Activated naive CD8-positive, alpha-beta T cell treated with anti-CD3 and anti-CD28 coated beads, Interleukin-2, amount 50 U/mL, for 24 hours (primary cell): ENCODE data around the gene ACER3.

Experiments
- ATAC-seq: fragments of 150-1000 bp; cut with Tn5 transposase; one replicate; pipeline ENCODE4 v1.10.0; 2021
- DNase-seq: peaks from one replicate; pipeline ENCODE4 v3.0.0; 2021
- H3K27ac Mint-ChIP-seq: one replicate; pipeline ENCODE4 v1.8.0; 2021; ENCODE audit warnings: mild to moderate bottlenecking, mixed read lengths
- H3K27me3 Mint-ChIP-seq: one replicate; pipeline ENCODE4 v1.8.0; 2021; ENCODE audit warnings: mixed read lengths
- H3K36me3 Mint-ChIP-seq: one replicate; pipeline ENCODE4 v1.8.0; 2021; ENCODE audit warnings: low read depth, mixed read lengths
- H3K4me1 Mint-ChIP-seq: one replicate; pipeline ENCODE4 v1.8.0; 2021; ENCODE audit warnings: mixed read lengths
- H3K4me3 Mint-ChIP-seq: one replicate; pipeline ENCODE4 v1.8.0; 2021; ENCODE audit warnings: mild to moderate bottlenecking, moderate library complexity, mixed read lengths
- H3K9me3 Mint-ChIP-seq: one replicate; pipeline ENCODE4 v1.8.0; 2021; ENCODE audit warnings: mixed read lengths

The ACER3 gene

DNA sequence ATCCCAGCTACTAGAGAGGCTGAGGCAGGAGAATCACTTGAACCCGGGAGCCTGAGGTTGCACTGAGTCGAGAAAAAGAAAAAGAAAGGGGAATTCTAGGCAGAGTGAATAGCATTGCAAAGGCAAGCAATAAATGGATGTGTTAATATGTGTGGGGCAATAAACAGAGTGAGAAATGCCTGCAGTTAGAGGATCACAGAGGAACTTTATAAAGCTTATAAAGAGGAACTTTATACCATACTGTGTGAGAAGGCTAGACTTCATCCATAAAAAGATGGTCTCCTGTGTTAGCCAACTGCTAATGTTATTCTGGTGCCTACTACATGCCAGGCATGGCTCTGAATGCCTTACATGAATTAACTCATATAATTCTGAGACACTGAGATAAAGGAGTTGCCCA is 174.3 kb downstream of the ACER3 start:
- DNase-seq (no peak), ATAC-seq (no peak)

DNA sequence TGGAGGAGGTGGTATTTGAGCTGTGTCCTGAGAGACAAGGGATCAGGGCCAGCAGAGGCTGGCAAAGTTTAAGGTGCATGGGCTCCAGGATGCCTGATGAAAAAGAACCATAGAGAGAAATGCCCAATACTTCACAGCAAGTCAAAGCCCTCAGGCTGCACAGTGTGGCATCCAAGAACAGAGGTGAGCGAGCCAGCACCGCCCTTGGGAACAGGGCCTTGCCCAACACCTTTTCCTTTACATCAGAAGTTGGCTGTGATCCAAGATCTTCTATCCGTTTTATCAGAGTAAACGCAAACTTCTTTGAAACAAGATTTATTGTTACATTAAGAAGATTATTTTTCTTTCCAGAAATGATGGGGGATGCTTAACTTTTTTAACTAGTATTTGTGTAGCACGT is 174.9 kb downstream of the ACER3 start:
- Mint-ChIP-seq H3K4me1 (peaks cover 5% of the 10 kb centered on the region), H3K27me3 (peaks cover 32% of the 10 kb centered on the region), H3K36me3 (no peaks in the 10 kb centered on the region), H3K9me3 (no peaks in the 10 kb centered on the region), H3K4me3 (no peak overlapping the region), H3K27ac (no peak overlapping the region)
- no peak for ATAC-seq
- no peak for DNase-seq

More for the DNA sequence above, 174.3 kb downstream of the ACER3 start:
- Mint-ChIP-seq H3K27ac (no peak overlapping the region), H3K36me3 (no peaks in the 10 kb centered on the region), H3K4me3 (no peak overlapping the region), H3K27me3 (peaks cover 35% of the 10 kb centered on the region), H3K9me3 (no peaks in the 10 kb centered on the region), H3K4me1 (peaks cover 5% of the 10 kb centered on the region)

DNA sequence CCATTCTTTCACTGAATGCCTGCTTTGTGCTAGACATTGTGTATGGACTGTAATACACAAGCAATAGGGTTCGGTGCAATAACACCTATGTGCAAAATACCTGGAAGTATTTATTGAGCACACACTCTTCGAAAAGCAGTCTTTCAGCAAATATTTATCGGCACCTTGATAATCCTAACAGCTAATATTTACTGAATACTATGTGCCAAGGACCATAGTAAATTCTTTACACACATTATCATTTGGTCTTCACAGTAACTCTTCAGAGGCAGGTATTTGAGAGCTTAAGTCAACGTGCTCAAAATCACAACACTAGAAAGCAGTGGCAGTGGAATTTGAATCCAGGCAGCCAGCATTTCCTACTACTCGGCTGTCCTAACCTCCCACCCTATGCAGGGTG is 175.7 kb downstream of the ACER3 start:
- no peak overlapping the region for H3K27ac Mint-ChIP-seq
- no peaks in the 10 kb centered on the region for H3K9me3 Mint-ChIP-seq
- no peaks in the 10 kb centered on the region for H3K36me3 Mint-ChIP-seq
- H3K4me1 Mint-ChIP-seq: peaks cover 6% of the 10 kb centered on the region
- H3K27me3 Mint-ChIP-seq: peaks cover 38% of the 10 kb centered on the region
- DNase-seq (no peak), ATAC-seq (no peak)
- H3K4me3 Mint-ChIP-seq: no peak overlapping the region

DNA sequence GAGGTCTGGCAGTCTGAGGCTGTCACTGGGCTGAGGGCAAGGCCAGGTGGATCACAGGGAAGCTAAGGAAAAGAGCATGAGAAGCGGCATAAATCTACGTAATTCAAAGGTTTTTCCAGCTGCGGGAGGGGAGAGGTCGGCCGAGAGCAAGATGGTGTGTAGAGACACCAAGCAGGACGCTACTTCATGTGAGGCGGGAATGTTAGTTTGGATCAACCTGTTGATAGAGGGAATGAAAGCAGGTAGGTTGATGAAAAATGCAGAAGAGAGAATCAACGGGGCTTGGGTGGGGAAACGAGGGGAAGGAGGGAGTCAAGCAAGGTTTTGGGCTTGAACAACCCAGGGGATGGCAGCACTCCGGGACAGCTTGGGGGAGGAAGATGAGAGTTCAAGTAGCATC is 176.3 kb downstream of the ACER3 start:
- Mint-ChIP-seq H3K36me3 (no peaks in the 10 kb centered on the region), H3K4me3 (no peak overlapping the region), H3K27ac (no peak overlapping the region), H3K27me3 (peaks cover 38% of the 10 kb centered on the region), H3K4me1 (peaks cover 6% of the 10 kb centered on the region), H3K9me3 (no peaks in the 10 kb centered on the region)
- ATAC-seq: no peak
- no peak for DNase-seq

DNA sequence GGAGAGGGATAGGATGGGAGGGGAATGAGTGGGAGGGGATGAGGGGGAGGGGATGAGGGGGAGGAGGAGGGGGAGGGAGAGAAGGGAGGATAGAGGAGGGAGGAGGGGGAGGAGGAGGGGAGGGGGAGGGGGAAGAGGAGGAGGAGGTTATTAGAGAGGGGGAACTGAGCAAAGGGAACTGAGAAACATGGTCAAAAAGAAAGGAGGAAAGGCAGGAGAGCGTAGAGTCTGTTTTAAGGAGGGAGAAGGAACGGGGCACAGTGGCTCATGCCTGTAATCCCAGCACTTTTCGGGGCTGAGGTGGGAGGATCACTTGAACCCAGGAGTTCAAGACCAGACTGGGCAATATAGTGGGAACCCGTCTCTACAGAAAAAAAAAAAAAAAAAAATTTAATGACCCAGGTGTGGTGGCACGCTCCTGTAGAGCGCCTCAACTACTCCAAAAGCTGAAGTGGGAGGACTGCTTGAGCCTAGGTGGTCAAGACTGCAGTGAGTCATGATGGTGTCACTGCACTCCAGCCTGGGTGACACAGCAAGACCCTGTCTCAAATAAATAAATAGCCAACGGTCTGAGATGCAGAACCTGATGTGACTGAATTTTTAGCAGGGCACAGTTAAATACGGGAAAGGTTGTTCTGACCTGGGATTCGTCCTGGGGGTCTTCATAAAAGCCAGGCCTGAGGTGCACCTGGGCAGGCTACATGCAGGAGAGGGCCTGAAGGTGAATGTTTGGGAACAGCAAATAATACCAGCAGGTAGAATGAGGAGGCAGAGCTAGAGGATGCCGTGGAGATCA is 177.5 kb downstream of the ACER3 start:
- Mint-ChIP-seq H3K4me3 (no peak overlapping the region), H3K9me3 (no peaks in the 10 kb centered on the region), H3K4me1 (peaks cover 6% of the 10 kb centered on the region), H3K27me3 (peaks cover 40% of the 10 kb centered on the region), H3K36me3 (no peaks in the 10 kb centered on the region), H3K27ac (no peak overlapping the region)
- no peak for ATAC-seq
- no peak for DNase-seq

DNA sequence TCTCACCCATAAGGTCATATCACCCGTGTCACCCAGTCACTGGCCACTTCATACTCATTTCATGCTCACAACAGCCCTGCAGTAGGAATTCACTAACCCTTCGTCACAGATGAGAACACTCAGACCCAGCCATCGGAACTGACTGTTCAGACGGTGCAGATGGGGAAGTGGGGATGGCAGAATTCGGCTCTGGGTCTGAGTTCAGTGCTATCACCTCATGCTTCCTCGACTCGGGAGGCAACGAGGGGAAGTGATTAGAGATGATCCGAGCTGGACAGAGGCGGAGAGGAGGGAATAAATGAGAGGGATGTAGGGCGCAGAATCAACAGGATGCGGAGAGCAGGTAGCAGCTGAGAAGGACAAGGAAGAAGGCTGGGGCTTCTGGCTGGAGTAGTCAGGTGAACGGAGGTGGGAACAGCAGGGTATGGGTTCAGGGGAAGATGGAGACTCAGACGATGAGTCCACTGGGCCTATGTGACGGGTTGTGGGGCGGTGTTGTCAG is 178.2 kb downstream of the ACER3 start:
- DNase-seq (no peak), ATAC-seq (peak; percentile 47)
- peaks cover 6% of the 10 kb centered on the region for H3K4me1 Mint-ChIP-seq
- no peaks in the 10 kb centered on the region for H3K36me3 Mint-ChIP-seq
- H3K27ac Mint-ChIP-seq: no peak overlapping the region
- no peak overlapping the region for H3K4me3 Mint-ChIP-seq
- no peaks in the 10 kb centered on the region for H3K9me3 Mint-ChIP-seq
- H3K27me3 Mint-ChIP-seq: peaks cover 40% of the 10 kb centered on the region

DNA sequence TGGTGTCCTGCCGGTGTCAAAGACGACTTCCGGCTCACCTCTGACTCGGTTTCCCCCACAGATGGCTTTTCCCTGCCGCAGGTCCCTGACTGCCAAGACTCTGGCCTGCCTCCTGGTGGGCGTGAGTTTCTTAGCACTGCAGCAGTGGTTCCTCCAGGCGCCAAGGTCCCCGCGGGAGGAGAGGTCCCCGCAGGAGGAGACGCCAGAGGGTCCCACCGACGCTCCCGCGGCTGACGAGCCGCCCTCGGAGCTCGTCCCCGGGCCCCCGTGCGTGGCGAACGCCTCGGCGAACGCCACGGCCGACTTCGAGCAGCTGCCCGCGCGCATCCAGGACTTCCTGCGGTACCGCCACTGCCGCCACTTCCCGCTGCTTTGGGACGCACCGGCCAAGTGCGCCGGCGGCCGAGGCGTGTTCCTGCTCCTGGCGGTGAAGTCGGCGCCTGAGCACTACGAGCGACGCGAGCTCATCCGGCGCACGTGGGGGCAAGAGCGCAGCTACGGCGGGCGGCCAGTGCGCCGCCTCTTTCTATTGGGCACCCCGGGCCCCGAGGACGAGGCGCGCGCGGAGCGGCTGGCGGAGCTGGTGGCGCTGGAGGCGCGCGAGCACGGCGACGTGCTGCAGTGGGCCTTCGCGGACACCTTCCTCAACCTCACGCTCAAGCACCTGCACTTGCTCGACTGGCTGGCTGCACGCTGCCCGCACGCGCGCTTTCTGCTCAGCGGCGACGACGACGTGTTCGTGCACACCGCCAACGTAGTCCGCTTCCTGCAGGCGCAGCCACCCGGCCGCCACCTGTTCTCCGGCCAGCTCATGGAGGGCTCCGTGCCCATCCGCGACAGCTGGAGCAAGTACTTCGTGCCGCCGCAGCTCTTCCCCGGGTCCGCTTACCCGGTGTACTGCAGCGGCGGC is 179.0 kb downstream of the ACER3 start:
- H3K27ac Mint-ChIP-seq: no peak overlapping the region
- no peak overlapping the region for H3K4me3 Mint-ChIP-seq
- peaks cover 43% of the 10 kb centered on the region for H3K27me3 Mint-ChIP-seq
- H3K9me3 Mint-ChIP-seq: no peaks in the 10 kb centered on the region
- H3K36me3 Mint-ChIP-seq: no peaks in the 10 kb centered on the region
- peaks cover 6% of the 10 kb centered on the region for H3K4me1 Mint-ChIP-seq
- ATAC-seq (no peak), DNase-seq (peak; percentile 22)

DNA sequence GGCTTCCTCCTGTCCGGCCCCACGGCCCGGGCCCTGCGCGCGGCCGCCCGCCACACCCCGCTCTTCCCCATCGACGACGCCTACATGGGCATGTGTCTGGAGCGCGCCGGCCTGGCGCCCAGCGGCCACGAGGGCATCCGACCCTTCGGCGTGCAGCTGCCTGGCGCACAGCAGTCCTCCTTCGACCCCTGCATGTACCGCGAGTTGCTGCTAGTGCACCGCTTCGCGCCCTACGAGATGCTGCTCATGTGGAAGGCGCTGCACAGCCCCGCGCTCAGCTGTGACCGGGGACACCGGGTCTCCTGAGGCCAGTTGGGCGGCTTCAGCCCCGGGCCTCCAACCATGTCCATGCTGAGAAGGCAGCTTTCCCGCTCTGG is 179.7 kb downstream of the ACER3 start:
- peaks cover 47% of the 10 kb centered on the region for H3K27me3 Mint-ChIP-seq
- no peak overlapping the region for H3K4me3 Mint-ChIP-seq
- DNase-seq (no peak), ATAC-seq (no peak)
- H3K9me3 Mint-ChIP-seq: no peaks in the 10 kb centered on the region
- peaks cover 6% of the 10 kb centered on the region for H3K4me1 Mint-ChIP-seq
- H3K36me3 Mint-ChIP-seq: no peaks in the 10 kb centered on the region
- no peak overlapping the region for H3K27ac Mint-ChIP-seq

DNA sequence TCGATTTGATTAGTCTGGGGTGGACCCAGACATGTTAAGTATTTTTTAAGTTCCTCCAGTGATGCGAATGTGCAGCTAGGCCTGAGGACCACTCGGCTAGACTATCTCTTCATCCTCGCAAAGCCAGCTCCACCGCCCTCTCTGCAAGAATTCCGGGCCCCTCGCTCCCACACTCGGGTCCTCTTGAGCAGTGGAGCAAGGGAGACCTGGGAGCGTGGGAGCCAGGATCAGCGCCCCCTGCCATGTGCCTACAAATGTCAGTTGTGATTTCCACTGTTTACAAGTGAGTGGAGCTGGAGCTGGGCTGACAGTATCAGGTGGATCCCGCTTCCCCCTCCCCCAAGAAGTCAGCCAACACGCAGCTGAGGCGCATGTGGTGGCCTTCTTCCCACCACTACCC is 180.2 kb downstream of the ACER3 start:
- H3K4me1 Mint-ChIP-seq: peaks cover 6% of the 10 kb centered on the region
- no peak overlapping the region for H3K4me3 Mint-ChIP-seq
- H3K27me3 Mint-ChIP-seq: peaks cover 51% of the 10 kb centered on the region
- no peak overlapping the region for H3K27ac Mint-ChIP-seq
- no peak for DNase-seq
- no peaks in the 10 kb centered on the region for H3K9me3 Mint-ChIP-seq
- no peak for ATAC-seq
- H3K36me3 Mint-ChIP-seq: no peaks in the 10 kb centered on the region

DNA sequence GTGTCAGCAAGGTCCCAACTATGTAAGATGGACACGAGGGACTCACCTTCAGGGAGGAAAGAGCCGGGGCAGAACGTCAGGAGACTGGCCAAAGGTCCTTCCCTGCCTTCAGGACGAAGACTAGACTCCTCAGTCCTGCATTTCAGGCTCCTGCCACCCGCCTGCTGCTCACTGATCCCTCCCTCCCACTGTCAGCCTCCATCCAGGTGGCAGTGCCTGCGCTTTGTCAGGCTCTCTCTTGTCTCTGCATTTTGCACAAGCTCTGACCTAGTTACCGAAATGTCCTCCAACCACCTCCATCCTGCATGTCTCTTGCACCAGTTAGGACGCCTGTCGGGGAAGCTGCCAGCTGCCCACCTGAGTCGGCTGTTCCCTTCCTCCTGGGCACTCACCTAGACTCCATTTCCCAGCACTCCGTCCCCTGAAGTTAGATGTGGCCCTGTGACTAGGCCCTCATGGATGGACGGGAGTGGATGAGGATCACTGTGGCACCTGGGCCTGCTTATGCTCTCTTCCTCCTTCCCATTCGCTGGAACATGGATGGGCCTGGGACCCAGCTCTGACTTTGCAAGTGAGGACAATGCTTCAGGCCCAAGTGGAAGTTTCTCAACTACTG is 181.5 kb downstream of the ACER3 start:
- Mint-ChIP-seq H3K4me1 (peaks cover 16% of the 10 kb centered on the region), H3K9me3 (no peaks in the 10 kb centered on the region), H3K36me3 (no peaks in the 10 kb centered on the region), H3K27me3 (peaks cover 41% of the 10 kb centered on the region), H3K27ac (no peak overlapping the region), H3K4me3 (no peak overlapping the region)
- DNase-seq (no peak), ATAC-seq (no peak)

DNA sequence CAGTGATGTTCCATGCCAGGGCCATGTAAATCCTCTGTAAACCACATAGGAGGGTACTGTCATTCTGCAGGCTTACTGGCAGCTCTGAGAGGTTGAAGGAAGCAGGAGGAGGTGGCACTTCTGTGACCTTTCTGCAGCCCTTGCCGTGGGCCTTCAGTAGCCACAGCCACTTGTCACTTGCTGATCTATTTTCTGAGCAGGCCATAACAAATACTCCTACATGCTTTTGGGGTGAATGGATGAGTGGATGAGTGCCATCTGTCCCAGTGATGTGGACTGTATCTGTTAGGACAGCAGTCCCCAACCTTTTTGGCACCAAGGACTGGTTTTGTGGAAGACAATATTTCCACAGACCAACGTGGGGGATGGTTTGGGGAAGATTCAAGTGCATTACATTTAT is 183.6 kb downstream of the ACER3 start:
- Mint-ChIP-seq H3K9me3 (no peaks in the 10 kb centered on the region), H3K4me3 (no peak overlapping the region), H3K27ac (no peak overlapping the region), H3K27me3 (peaks cover 25% of the 10 kb centered on the region), H3K4me1 (peaks cover 12% of the 10 kb centered on the region), H3K36me3 (no peaks in the 10 kb centered on the region)
- DNase-seq: no peak
- ATAC-seq: no peak

DNA sequence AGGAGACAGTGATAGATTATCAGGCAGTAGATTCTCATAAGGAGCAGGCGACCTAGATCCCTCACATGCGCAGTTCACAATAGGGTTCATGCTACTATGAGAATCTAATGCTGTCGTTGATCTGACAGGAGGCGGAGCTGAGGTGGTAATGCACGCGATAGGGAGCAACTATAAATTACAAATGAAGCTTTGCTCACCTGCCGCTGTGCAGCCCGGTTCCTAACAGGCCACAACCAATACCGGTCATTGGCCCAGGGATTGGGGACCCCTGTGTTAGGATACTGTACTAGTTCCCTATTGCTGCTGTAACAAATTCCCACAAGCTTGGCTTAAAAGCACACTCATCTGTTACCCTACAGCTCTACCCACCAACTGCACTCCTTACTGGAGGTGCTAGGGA is 184.2 kb downstream of the ACER3 start:
- H3K27ac Mint-ChIP-seq: no peak overlapping the region
- H3K27me3 Mint-ChIP-seq: peaks cover 23% of the 10 kb centered on the region

DNA sequence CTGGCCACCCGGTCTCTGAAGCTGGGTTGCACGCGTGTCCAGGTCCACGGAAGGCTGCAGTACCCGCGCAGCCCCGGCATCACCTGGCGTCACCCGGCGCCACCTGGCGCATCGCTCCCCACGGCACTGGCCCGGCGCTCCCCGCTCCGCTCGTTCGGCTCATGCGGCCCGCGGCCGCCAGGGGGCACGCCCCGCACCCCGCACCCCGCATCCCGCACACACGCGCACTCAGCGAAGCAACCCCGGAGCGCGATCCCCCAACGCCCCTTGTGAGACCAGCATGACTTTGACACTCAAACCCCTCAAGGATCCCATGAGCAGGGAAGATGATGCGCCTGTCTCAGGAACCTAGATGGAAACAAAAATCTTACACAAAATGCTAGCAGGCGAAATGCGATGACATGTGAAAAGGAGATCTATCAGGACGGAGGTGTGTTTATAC is 185.4 kb downstream of the ACER3 start:
- H3K4me3 Mint-ChIP-seq: no peak overlapping the region
- H3K27me3 Mint-ChIP-seq: peaks cover 18% of the 10 kb centered on the region
- peaks cover 10% of the 10 kb centered on the region for H3K4me1 Mint-ChIP-seq
- ATAC-seq (peak; percentile 33), DNase-seq (peak; percentile 74)
- no peaks in the 10 kb centered on the region for H3K36me3 Mint-ChIP-seq
- no peak overlapping the region for H3K27ac Mint-ChIP-seq
- H3K9me3 Mint-ChIP-seq: no peaks in the 10 kb centered on the region

More for the DNA sequence above, 184.2 kb downstream of the ACER3 start:
- H3K36me3 Mint-ChIP-seq: no peaks in the 10 kb centered on the region
- H3K4me3 Mint-ChIP-seq: no peak overlapping the region
- H3K4me1 Mint-ChIP-seq: peaks cover 12% of the 10 kb centered on the region
- no peak for DNase-seq
- no peaks in the 10 kb centered on the region for H3K9me3 Mint-ChIP-seq
- ATAC-seq: no peak

DNA sequence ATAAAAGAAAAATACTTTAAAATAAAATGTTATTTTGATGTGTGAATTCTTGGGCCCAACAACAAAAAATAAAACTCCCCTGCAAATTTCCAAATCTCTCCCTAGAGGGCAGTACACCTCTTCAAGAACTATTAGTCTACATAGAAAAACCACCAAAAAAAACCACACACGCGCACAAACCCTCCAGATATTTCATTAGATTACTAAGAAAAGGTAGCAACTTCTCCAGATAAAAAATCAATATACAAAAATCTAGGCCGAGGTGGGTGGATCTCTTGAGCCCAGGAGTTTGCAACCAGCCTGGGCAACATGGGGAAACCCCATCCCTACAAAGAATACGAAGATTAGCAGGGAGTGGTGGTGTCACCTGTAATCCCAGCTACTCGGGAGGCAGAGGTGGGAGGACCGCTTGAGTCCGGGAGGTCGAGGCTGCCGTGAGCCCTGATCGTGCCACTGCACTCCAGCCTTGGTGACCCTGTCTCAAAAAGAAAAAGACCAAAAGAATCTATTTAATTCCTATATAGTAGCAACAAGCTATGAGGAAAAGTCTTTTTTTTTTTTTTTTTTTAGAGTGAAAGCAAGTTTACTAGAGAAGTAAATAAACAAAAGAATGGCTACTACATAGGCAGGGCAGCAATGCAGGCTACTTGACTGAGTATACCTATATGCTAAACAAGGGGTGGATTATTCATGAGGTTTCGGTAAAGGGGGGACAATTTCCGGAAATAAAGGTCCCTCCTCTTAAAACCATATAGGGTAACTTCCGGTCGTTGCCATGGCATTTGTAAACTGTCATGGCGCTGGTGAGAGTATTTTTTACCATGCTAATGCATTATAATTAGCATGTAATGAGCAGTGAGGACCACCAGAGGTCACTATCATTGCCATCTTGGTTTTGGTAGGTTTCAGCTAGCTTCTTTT is 186.5 kb downstream of the ACER3 start:
- Mint-ChIP-seq H3K4me3 (peak overlapping the region; percentile 65), H3K36me3 (no peaks in the 10 kb centered on the region), H3K9me3 (no peaks in the 10 kb centered on the region), H3K27me3 (peaks cover 12% of the 10 kb centered on the region), H3K27ac (peak overlapping the region; percentile 35), H3K4me1 (peaks cover 10% of the 10 kb centered on the region)
- ATAC-seq: peak; percentile 93
- DNase-seq: peak; percentile 64
